Caco-2 (cell line): Measurements from ENCODE around the gene TWIST1. TPM values are rescaled to one million over a fixed set of nuclear protein-coding genes. Genes with fewer than 3 reads are reported as not detected.

ENCODE experiments used
- BruUV-seq: library from RNA; stranded (reverse); fragments of 400-500 nt; replicated peaks from 2 replicates; lab custom pipeline; 2021; lab: Mats Ljungman, UMichigan
- CTCF ChIA-PET: fragments of 300-600 bp; sonication (Branson Sonifier 250); formaldehyde crosslinking; loops from one replicate; lab custom pipeline; 2022; ENCODE audit warnings: antibody characterized with exemption; lab: Charles Lee
- POLR2A ChIA-PET: fragments of 300-600 bp; sonication (Branson Sonifier 250); formaldehyde crosslinking; loops from one replicate; lab custom pipeline; 2022; ENCODE audit warnings: antibody characterized with exemption; lab: Charles Lee
- DNase-seq, 2 experiments: peaks; one replicate each; pipeline versions ENCODE4 v3.0.0 to v3.0.0-alpha.2; 2020 to 2022
- H3K27me3 ChIP-seq: replicated peaks from 2 replicates; pipeline ENCODE4 v1.6.0; 2011; ENCODE audit warnings: low read length; ENCODE audit not compliant: control insufficient read depth, insufficient read depth
- H3K36me3 ChIP-seq: 2 replicates; pipeline ENCODE4 v1.5.1; 2011; ENCODE audit warnings: low read length; ENCODE audit not compliant: control insufficient read depth, insufficient read depth
- H3K4me1 ChIP-seq: fragments of 250-450 bp; sonication (Bioruptor Pico); 2 replicates; pipeline ENCODE4 v1.5.1; 2020; ENCODE audit warnings: mild to moderate bottlenecking
- H3K4me3 ChIP-seq: 2 replicates; pipeline ENCODE4 v1.5.1; 2011; ENCODE audit warnings: low read depth, mild to moderate bottlenecking, control low read depth, low read length
- H3K9me3 ChIP-seq: fragments of 250-450 bp; sonication (Bioruptor Pico); 2 replicates; pipeline ENCODE4 v1.5.1; 2020; ENCODE audit warnings: mild to moderate bottlenecking, moderate library complexity
- H3K27ac Mint-ChIP-seq: one replicate; pipeline ENCODE4 v1.8.0; 2022; ENCODE audit warnings: mixed read lengths; ENCODE audit not compliant: unreplicated experiment
- H3K27me3 Mint-ChIP-seq: one replicate; pipeline ENCODE4 v1.8.0; 2022; ENCODE audit warnings: mixed read lengths; ENCODE audit not compliant: insufficient read depth, unreplicated experiment
- H3K36me3 Mint-ChIP-seq: one replicate; pipeline ENCODE4 v1.8.0; 2022; ENCODE audit warnings: mild to moderate bottlenecking, mixed read lengths; ENCODE audit not compliant: insufficient read depth, unreplicated experiment
- H3K4me1 Mint-ChIP-seq: one replicate; pipeline ENCODE4 v1.8.0; 2022; ENCODE audit warnings: low read depth, mixed read lengths; ENCODE audit not compliant: unreplicated experiment
- H3K4me3 Mint-ChIP-seq: one replicate; pipeline ENCODE4 v1.8.0; 2022; ENCODE audit warnings: mild to moderate bottlenecking, moderate library complexity, mixed read lengths; ENCODE audit not compliant: unreplicated experiment
- H3K9me3 Mint-ChIP-seq: one replicate; pipeline ENCODE4 v1.8.0; 2022; ENCODE audit warnings: mixed read lengths; ENCODE audit not compliant: unreplicated experiment
- intact Hi-C: fragments of 100-400 bp; cut with micrococcal nuclease; formaldehyde crosslinking; loops from one replicate; pipeline ENCODE4 v1.10.0; 2022; ENCODE audit not compliant: unreplicated experiment
- total RNA-seq: library from RNA; stranded (reverse); gene quantifications from 2 replicates; pipeline ENCODE4 v1.2.3, GENCODE V29; 2022
- TF ChIP-seq, protein P1 (sequence below), 2 experiments: fragments of 200-600 bp in 1 of 2; IDR thresholded peaks; 1 replicate in 1 of 2; 2 replicates in 1 of 2; pipeline versions ENCODE4 v1.5.1 to v1.8.0; 2011 to 2022; ENCODE audit warnings: antibody characterized with exemption in 1 of 2, control low read depth in 1 of 2, inconsistent platforms in 1 of 2, low read depth in 1 of 2, low read length in 1 of 2, mild to moderate bottlenecking in 1 of 2, moderate library complexity in 1 of 2; ENCODE audit not compliant: insufficient read depth in 1 of 2, severe bottlenecking in 1 of 2, unreplicated experiment in 1 of 2

TWIST1 gene
- total RNA-seq, 1 experiment from 2014 or later: not detected

GRCh38 chr7:19116121-19117090 lies 1.0 kb downstream of the TWIST1 start:
- no peaks in the 10 kb centered on the region; the same call in 1 of the 2 replicates for H3K27me3 ChIP-seq
- TF ChIP-seq, protein P1, sequence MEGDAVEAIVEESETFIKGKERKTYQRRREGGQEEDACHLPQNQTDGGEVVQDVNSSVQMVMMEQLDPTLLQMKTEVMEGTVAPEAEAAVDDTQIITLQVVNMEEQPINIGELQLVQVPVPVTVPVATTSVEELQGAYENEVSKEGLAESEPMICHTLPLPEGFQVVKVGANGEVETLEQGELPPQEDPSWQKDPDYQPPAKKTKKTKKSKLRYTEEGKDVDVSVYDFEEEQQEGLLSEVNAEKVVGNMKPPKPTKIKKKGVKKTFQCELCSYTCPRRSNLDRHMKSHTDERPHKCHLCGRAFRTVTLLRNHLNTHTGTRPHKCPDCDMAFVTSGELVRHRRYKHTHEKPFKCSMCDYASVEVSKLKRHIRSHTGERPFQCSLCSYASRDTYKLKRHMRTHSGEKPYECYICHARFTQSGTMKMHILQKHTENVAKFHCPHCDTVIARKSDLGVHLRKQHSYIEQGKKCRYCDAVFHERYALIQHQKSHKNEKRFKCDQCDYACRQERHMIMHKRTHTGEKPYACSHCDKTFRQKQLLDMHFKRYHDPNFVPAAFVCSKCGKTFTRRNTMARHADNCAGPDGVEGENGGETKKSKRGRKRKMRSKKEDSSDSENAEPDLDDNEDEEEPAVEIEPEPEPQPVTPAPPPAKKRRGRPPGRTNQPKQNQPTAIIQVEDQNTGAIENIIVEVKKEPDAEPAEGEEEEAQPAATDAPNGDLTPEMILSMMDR (IDR thresholded peaks at IDR 0.05; ENCODE audit: insufficient read depth in 1 of 2, low read depth in 1 of 2, low read length in 1 of 2, severe bottlenecking in 1 of 2, unreplicated experiment in 1 of 2): no peak
- no peaks in the 10 kb centered on the region for H3K36me3 ChIP-seq
- Mint-ChIP-seq H3K9me3 (no peaks in the 10 kb centered on the region), H3K36me3 (no peaks in the 10 kb centered on the region), H3K4me3 (peak overlapping the region; percentile 63), H3K4me1 (no peaks in the 10 kb centered on the region), H3K27ac (no peak overlapping the region), H3K27me3 (peaks cover 14% of the 10 kb centered on the region)
- no peaks in the 10 kb centered on the region for H3K4me1 ChIP-seq
- BruUV-seq: no TSS peak
- ChIA-PET CTCF (interaction anchor here (0.6 kb wide), 1 partner anchor 10 kb away, joined by 4 read pairs; no protein-coding TSS in a partner anchor), POLR2A (no interaction called here)
- no peak for DNase-seq
- H3K9me3 ChIP-seq: no peaks in the 10 kb centered on the region
- intact Hi-C loops: no loop called here
- H3K4me3 ChIP-seq: peak overlapping the region; percentile 24

GRCh38 chr7:19114551-19114855 lies 2.9 kb downstream of the TWIST1 start:
- H3K36me3 ChIP-seq: no peaks in the 10 kb centered on the region
- no peaks in the 10 kb centered on the region for H3K9me3 ChIP-seq
- H3K27me3 ChIP-seq: no peaks in the 10 kb centered on the region; the same call in 1 of the 2 replicates
- Mint-ChIP-seq H3K4me3 (no peak overlapping the region), H3K27ac (no peak overlapping the region), H3K36me3 (no peaks in the 10 kb centered on the region), H3K4me1 (no peaks in the 10 kb centered on the region), H3K27me3 (peaks cover 12% of the 10 kb centered on the region), H3K9me3 (no peaks in the 10 kb centered on the region)
- no peaks in the 10 kb centered on the region for H3K4me1 ChIP-seq
- no TSS peak for BruUV-seq
- intact Hi-C loops: no loop called here
- no peak overlapping the region for H3K4me3 ChIP-seq
- no peak for DNase-seq
- ChIA-PET POLR2A (no interaction called here), CTCF (no interaction called here)
- TF ChIP-seq, protein P1 (IDR thresholded peaks at IDR 0.05; ENCODE audit: insufficient read depth in 1 of 2, low read depth in 1 of 2, low read length in 1 of 2, severe bottlenecking in 1 of 2, unreplicated experiment in 1 of 2): no peak

DNA sequence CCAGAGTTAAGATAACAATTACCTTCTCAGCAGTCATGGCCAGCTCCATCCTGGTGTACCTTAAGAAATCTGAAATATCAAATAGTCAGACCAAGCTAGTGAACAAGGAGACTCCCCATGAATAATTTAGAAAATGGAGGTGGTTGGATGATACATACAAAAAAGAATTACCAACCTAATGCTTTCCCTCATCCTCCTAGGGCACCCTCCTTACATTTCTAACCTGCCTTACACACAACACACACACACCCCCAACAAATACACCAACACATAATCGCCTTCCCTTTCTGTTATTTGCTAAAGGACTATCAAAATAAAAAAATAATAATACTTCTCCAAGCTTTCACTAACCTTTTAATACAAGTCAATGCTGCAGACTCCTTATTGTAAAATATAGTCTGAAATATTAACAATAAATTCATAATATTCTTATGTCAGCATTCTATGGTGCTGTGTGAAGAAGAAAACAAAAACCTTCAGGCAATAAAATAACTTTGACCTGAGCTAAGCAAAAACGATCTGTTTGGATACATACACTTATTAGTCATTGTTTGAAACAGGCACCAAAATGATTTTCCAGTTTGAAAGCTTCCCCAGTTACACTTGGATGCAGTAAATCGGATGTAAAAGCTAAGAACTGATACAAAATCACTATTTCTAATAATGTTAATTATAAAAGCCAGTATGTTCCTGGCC lies 3.4 kb downstream of the TWIST1 start:
- Mint-ChIP-seq H3K4me1 (no peaks in the 10 kb centered on the region), H3K4me3 (no peak overlapping the region), H3K27ac (no peak overlapping the region), H3K9me3 (no peaks in the 10 kb centered on the region), H3K36me3 (no peaks in the 10 kb centered on the region), H3K27me3 (peaks cover 15% of the 10 kb centered on the region)
- H3K4me1 ChIP-seq: no peaks in the 10 kb centered on the region
- H3K9me3 ChIP-seq: no peaks in the 10 kb centered on the region
- no peaks in the 10 kb centered on the region; the same call in 1 of the 2 replicates for H3K27me3 ChIP-seq
- H3K4me3 ChIP-seq: no peak overlapping the region
- no peaks in the 10 kb centered on the region for H3K36me3 ChIP-seq
- intact Hi-C loops: no loop called here
- no peak for DNase-seq
- TF ChIP-seq, protein P1 (IDR thresholded peaks at IDR 0.05; ENCODE audit: insufficient read depth in 1 of 2, low read depth in 1 of 2, low read length in 1 of 2, severe bottlenecking in 1 of 2, unreplicated experiment in 1 of 2): no peak
- no TSS peak for BruUV-seq
- CTCF ChIA-PET: no interaction called here
- POLR2A ChIA-PET: no interaction called here
